Measurements from ENCODE around the gene SLC29A2. TPM values are rescaled to one million over a fixed set of nuclear protein-coding genes. Genes with fewer than 3 reads are reported as not detected.

Gene SLC29A2
- total and polyA plus RNA-seq, 2 donors from 2014 or later, result 10.4 to 17.5 TPM

GRCh38 chr11:66409226-66409625 is 37.7 kb upstream of the SLC29A2 start:
- TF ChIP-seq CTCF (IDR thresholded peaks at IDR 0.05; ENCODE audit: borderline replicate concordance, extremely low read depth, insufficient read depth), result no peak
- no peaks in the 10 kb centered on the region for H3K4me1 ChIP-seq (ENCODE audit: control insufficient read depth in 2 of 3, insufficient read depth in 2 of 3, low read depth in 1 of 3, low read length in 3 of 3)
- intact Hi-C loops (cut with DNase I), result loop anchor here (10.0 kb wide), 1 partner anchor 276 kb away; no protein-coding TSS in a partner anchor
- no peaks in the 10 kb centered on the region for H3K27me3 ChIP-seq (ENCODE audit: control insufficient read depth, insufficient read depth, low read length)
- FAIRE-seq, result no peak
- H3K9me3 ChIP-seq (ENCODE audit: control insufficient read depth in 2 of 3, insufficient read depth in 1 of 3, low read length in 3 of 3), result no peaks in the 10 kb centered on the region
- no peak overlapping the region for H3K9ac ChIP-seq (ENCODE audit: low read length in 3 of 3)
- no peak overlapping the region for H3K27ac ChIP-seq (ENCODE audit: low read depth in 2 of 2, low read length in 2 of 2)
- DNase-seq, result peak in 1 of 5 donors; percentile 50
- no peak overlapping the region for H3K4me3 ChIP-seq (ENCODE audit: low read length in 3 of 3)
- H3K36me3 ChIP-seq (ENCODE audit: control insufficient read depth in 2 of 3, insufficient read depth in 3 of 3, low read length in 3 of 3), result no peaks in the 10 kb centered on the region

GRCh38 chr11:66408488-66409214 is 37.1 kb upstream of the SLC29A2 start:
- TF ChIP-seq CTCF (IDR thresholded peaks at IDR 0.05; ENCODE audit: borderline replicate concordance, extremely low read depth, insufficient read depth), result peak; percentile 100
- H3K9ac ChIP-seq (ENCODE audit: low read length in 3 of 3), result no peak overlapping the region
- peak overlapping the region in 1 of 3 donors; percentile 29 for H3K4me3 ChIP-seq (ENCODE audit: low read length in 3 of 3)
- no peaks in the 10 kb centered on the region for H3K36me3 ChIP-seq (ENCODE audit: control insufficient read depth in 2 of 3, insufficient read depth in 3 of 3, low read length in 3 of 3)
- no peaks in the 10 kb centered on the region for H3K9me3 ChIP-seq (ENCODE audit: control insufficient read depth in 2 of 3, insufficient read depth in 1 of 3, low read length in 3 of 3)
- no peak overlapping the region for H3K27ac ChIP-seq (ENCODE audit: low read depth in 2 of 2, low read length in 2 of 2)
- DNase-seq, result peak; percentile 90 to 96 (median 92)
- intact Hi-C loops (cut with DNase I), result loop anchor here (10.0 kb wide), 1 partner anchor 276 kb away; no protein-coding TSS in a partner anchor
- no peaks in the 10 kb centered on the region for H3K27me3 ChIP-seq (ENCODE audit: control insufficient read depth, insufficient read depth, low read length)
- no peaks in the 10 kb centered on the region for H3K4me1 ChIP-seq (ENCODE audit: control insufficient read depth in 2 of 3, insufficient read depth in 2 of 3, low read depth in 1 of 3, low read length in 3 of 3)
- FAIRE-seq, result no peak

- Histone ChIP-seq H3K27ac (ENCODE audit: low read depth in 2 of 2, low read length in 2 of 2) (no peak overlapping the region), H3K36me3 (ENCODE audit: control insufficient read depth in 2 of 3, insufficient read depth in 3 of 3, low read length in 3 of 3) (no peaks in the 10 kb centered on the region), H3K4me1 (ENCODE audit: control insufficient read depth in 2 of 3, insufficient read depth in 2 of 3, low read depth in 1 of 3, low read length in 3 of 3) (no peaks in the 10 kb centered on the region), H3K27me3 (ENCODE audit: control insufficient read depth, insufficient read depth, low read length) (no peaks in the 10 kb centered on the region), H3K9me3 (ENCODE audit: control insufficient read depth in 2 of 3, insufficient read depth in 1 of 3, low read length in 3 of 3) (no peaks in the 10 kb centered on the region), H3K9ac (ENCODE audit: low read length in 3 of 3) (no peak overlapping the region), H3K4me3 (ENCODE audit: low read length in 3 of 3) (no peak overlapping the region)
- no peak for DNase-seq
- no peak for TF ChIP-seq CTCF (IDR thresholded peaks at IDR 0.05; ENCODE audit: borderline replicate concordance, extremely low read depth, insufficient read depth)
- FAIRE-seq, result no peak
- intact Hi-C loops (cut with DNase I), result loop anchor here (10.0 kb wide), 1 partner anchor 277 kb away; no protein-coding TSS in a partner anchor
Measured at GRCh38 chr11:66407651-66408050, 36.1 kb upstream of the SLC29A2 start.

All from kidney (tissue), 14 donors.